Stomach (tissue), 4 donors: ENCODE data around the gene MGAT4A.

Source experiments
- POLR2A ChIP-seq, 4 donors: fragments of 450-650 bp; IDR thresholded peaks; one replicate each; pipeline ENCODE4 v1.6.1; 2016; ENCODE audit warnings: antibody characterized with exemption in 4 of 4, control low read depth in 2 of 4, mild to moderate bottlenecking in 1 of 4, moderate library complexity in 1 of 4
- TF ChIP-seq, protein P1 (sequence below), 7 experiments: fragments of 450-650 bp in 4 of 7; fragments of 200-600 bp in 3 of 7; sonication (generic) in 3 of 7; IDR thresholded peaks; one replicate each; pipeline ENCODE4 v1.5.1; 2016 to 2019; ENCODE audit warnings: antibody characterized with exemption in 7 of 7, control low read depth in 2 of 7, mild to moderate bottlenecking in 1 of 7

DNA sequence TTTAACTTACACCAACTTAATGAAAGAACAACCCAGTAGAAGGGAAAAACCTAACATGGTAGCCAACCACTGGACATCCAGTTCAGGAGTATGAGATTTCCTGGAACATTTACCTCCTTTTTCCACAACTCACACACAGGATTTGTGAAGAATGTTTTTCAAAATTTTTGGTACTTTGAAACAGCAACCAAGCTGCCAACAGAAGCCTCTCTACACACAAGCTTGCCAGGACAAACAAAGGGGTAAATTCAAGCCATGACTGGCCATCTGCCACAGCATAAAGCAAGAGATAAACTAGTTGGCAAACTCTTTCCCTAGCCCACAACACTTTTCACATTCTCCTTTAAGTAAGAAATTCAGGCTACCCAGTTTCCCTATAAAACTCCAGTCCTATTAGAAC is 21.4 kb downstream of the MGAT4A start:
- TF ChIP-seq, protein P1, sequence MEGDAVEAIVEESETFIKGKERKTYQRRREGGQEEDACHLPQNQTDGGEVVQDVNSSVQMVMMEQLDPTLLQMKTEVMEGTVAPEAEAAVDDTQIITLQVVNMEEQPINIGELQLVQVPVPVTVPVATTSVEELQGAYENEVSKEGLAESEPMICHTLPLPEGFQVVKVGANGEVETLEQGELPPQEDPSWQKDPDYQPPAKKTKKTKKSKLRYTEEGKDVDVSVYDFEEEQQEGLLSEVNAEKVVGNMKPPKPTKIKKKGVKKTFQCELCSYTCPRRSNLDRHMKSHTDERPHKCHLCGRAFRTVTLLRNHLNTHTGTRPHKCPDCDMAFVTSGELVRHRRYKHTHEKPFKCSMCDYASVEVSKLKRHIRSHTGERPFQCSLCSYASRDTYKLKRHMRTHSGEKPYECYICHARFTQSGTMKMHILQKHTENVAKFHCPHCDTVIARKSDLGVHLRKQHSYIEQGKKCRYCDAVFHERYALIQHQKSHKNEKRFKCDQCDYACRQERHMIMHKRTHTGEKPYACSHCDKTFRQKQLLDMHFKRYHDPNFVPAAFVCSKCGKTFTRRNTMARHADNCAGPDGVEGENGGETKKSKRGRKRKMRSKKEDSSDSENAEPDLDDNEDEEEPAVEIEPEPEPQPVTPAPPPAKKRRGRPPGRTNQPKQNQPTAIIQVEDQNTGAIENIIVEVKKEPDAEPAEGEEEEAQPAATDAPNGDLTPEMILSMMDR (IDR thresholded peaks at IDR 0.05) = no peak
- TF ChIP-seq POLR2A (IDR thresholded peaks at IDR 0.05) = no peak
